Subcutaneous adipose tissue (tissue), 4 donors: ENCODE data around the gene CASP1. TPM values are rescaled to one million over a fixed set of nuclear protein-coding genes. Genes with fewer than 3 reads are reported as not detected.

Source experiments
- CTCF ChIP-seq: fragments of 450-650 bp; IDR thresholded peaks from one replicate; pipeline ENCODE4 v1.5.1; 2016; ENCODE audit warnings: low read depth, mild to moderate bottlenecking, control low read depth, antibody characterized with exemption, moderate library complexity
- total RNA-seq, 4 donors: library from RNA; depleted of rRNA; stranded (reverse); fragments of >200 nt; gene quantifications; one replicate each; pipeline ENCODE4 v1.1.0, GENCODE V29; 2016

The CASP1 gene
- total RNA-seq, 4 donors from 2014 or later = 10.4 to 39.9 (median 22.6) TPM

DNA sequence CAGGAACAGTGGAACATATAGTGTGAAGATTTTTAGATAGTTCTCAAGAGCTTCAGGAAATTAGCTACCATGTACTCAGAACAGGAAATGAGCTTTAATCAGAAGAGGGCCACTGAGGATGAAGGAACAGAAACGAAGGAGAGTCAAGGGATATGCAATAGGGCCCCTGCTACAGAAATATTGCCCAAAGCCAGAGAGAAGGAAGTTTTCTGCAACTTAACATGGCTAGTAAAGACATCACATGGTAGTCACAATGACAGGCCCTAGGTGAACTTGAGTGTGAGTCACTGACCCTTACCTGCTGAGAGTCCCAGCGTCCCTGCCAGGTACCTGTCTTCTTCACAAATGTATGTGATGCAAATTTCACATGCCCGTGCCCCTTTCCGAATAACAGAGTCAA lies 35.4 kb upstream of the CASP1 start:
- no peak for TF ChIP-seq CTCF

- TF ChIP-seq CTCF = no peak
Observed at GRCh38 chr11:105057432-105057831, 22.5 kb upstream of the CASP1 start.

DNA sequence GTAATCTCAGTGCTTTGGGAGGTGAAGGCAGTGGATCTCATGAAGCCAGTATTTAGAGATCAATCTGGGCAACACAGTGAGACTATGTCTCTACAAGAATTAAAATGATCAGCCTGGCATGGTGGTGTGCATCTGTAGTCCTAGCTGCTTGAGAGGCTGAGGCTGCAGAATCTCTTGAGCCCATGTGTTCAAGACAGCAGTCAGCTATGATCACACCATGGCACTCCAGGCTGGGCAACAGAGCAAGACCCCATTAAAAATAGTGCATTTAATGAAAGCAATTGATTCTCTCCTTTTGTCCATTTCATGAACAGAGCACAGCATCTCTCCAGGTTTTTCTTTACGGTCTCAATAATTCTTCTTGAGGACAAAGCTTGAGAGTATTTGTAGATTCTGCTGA lies 21.5 kb upstream of the CASP1 start:
- no peak for TF ChIP-seq CTCF

GRCh38 chr11:105054723-105055493 lies 20.0 kb upstream of the CASP1 start:
- TF ChIP-seq CTCF = no peak

GRCh38 chr11:105052487-105052886 lies 17.5 kb upstream of the CASP1 start:
- TF ChIP-seq CTCF = no peak

- TF ChIP-seq CTCF = no peak
Observed at GRCh38 chr11:105051559-105051958, 16.6 kb upstream of the CASP1 start.

DNA sequence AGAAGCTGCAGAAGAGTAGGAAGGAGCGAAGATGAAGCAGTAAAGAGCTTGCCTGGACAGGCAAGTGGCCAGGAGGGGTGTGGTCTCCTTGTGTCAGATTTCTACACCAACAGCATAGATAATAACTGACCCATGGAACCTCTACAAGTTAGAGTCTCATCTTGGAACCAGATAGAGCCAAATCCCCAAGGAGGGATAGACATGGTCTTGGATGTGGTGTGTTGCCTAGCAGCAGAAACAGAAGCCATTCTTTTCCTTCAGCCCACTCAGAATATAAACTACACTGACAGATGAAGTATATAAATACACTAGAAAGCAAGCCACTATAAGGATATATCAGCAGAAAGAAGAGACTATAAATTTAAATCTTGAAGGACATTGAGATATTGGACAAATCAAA lies 14.5 kb upstream of the CASP1 start:
- TF ChIP-seq CTCF = no peak
